ENCODE data around the gene GPX1. TPM values are rescaled to one million over a fixed set of nuclear protein-coding genes. Genes with fewer than 3 reads are reported as not detected.

The GPX1 gene
- total and polyA plus RNA-seq, 3 donors from 2014 or later, result 123 to 207 (median 129) TPM

DNA sequence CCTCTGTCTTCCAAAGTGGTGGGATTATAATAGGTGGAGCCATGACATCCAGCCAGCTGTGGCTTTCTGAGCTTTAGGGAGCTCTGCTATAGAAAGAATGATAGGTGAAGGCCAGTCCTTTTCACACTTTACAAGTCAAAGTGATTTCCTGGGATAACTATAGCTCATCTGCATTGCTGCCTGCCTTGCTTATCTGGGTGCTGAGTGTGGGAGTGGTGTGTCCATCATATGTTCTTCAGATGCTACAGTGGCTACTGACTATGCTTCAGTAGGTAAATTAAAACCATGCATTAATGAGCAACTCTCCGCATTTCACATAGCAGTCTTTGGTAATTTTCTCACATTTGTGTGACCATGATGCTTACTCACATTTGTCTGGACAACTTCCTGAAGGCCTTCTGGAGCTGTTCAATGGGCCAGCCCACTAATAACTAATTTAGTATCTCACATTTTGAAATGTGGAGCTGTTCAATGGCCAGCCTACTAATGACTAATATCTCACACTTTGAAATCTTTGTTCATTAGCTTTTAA, 30.2 kb upstream of the GPX1 start:
- WGBS, 2 donors, result 83 to 100% methylated on average over 1 of the region's 1 CpG
- intact Hi-C loops (cut with DNase I; ENCODE audit: low total_unique reads), result no loop called here
- no peak for TF ChIP-seq POLR2A (IDR thresholded peaks at IDR 0.05)
- no peak for TF ChIP-seq CTCF (IDR thresholded peaks at IDR 0.05)
- Histone ChIP-seq H3K36me3 (ENCODE audit: low read depth, missing control alignments) (no peaks in the 10 kb centered on the region), H3K9me3 (no peaks in the 10 kb centered on the region), H3K4me1 (peaks cover 3% of the 10 kb centered on the region), H3K4me3 (no peak overlapping the region), H3K27me3 (no peaks in the 10 kb centered on the region), H3K27ac (no peak overlapping the region)
- no peak for DNase-seq

DNA sequence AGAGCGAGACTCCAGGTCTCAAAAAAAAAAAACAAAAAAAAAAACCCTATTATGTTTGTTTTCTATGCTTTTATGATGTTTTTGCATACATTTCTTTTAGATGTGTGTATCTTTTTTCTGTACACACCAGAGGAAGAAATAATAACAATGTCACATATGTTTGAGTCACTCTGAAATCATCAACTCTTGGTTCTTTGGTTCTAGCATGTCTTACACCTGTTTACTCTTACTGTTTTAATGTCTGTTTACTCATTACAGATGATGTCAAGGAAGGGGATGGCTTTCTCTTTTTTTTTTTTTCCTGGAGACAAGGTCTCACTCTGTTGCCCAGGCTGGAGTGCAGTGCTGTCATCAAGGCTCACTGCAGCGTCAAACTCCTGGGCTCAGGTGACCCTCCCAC, 29.6 kb upstream of the GPX1 start:
- Histone ChIP-seq H3K27me3 (no peaks in the 10 kb centered on the region), H3K4me1 (peaks cover 3% of the 10 kb centered on the region), H3K27ac (no peak overlapping the region), H3K9me3 (no peaks in the 10 kb centered on the region), H3K4me3 (no peak overlapping the region), H3K36me3 (ENCODE audit: low read depth, missing control alignments) (no peaks in the 10 kb centered on the region)
- DNase-seq, result no peak
- 86 to 92% methylated on average over 2 of the region's 2 CpGs for WGBS, 2 donors
- intact Hi-C loops (cut with DNase I; ENCODE audit: low total_unique reads), result no loop called here
- no peak for TF ChIP-seq POLR2A (IDR thresholded peaks at IDR 0.05)
- TF ChIP-seq CTCF (IDR thresholded peaks at IDR 0.05), result no peak

DNA sequence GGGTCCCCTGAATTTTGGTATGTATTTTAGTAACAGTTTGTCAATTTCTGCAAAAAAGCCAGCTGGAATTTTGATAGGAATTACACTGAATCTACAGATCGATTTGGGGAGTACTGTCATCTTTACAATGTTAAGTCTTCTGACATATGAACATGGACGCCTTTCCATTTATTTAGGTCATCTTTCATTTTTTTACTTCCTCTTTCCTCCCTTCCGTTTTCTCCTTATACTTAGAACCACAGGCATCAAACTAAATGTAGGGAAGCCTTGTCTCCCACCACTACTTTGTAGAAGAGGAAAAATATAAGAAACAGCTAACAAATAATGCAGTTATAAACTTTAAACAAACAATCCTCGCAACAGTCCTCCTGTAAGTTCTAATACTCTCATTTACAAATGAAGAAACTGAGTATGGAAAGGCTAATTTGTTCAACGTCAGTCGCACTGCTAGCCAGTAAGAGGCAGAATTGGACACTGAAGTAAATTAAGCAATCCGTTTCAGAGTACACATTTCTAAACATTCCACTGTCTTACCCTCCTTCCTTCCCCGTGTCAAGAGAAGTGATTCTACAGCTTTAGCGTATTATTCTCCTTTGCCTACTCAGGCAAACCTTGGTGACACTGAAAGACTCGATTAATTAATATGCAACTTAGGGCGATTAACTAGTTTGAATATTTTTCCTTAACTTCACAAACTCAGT, 28.1 kb upstream of the GPX1 start:
- Histone ChIP-seq H3K4me1 (peaks cover 3% of the 10 kb centered on the region), H3K36me3 (ENCODE audit: low read depth, missing control alignments) (no peaks in the 10 kb centered on the region), H3K9me3 (no peaks in the 10 kb centered on the region), H3K27me3 (no peaks in the 10 kb centered on the region), H3K4me3 (no peak overlapping the region), H3K27ac (no peak overlapping the region)
- intact Hi-C loops (cut with DNase I; ENCODE audit: low total_unique reads), result no loop called here
- 81 to 84% methylated on average over 11 of the region's 11 CpGs for WGBS, 2 donors
- TF ChIP-seq CTCF (IDR thresholded peaks at IDR 0.05) (no peak), POLR2A (IDR thresholded peaks at IDR 0.05) (no peak)
- no peak for DNase-seq

- H3K36me3 ChIP-seq (ENCODE audit: low read depth, missing control alignments), result no peaks in the 10 kb centered on the region
- no peak for DNase-seq
- H3K27ac ChIP-seq, result no peak overlapping the region
- H3K4me1 ChIP-seq, result peaks cover 3% of the 10 kb centered on the region
- H3K9me3 ChIP-seq, result no peaks in the 10 kb centered on the region
- H3K4me3 ChIP-seq, result no peak overlapping the region
- TF ChIP-seq CTCF (IDR thresholded peaks at IDR 0.05) (no peak), POLR2A (IDR thresholded peaks at IDR 0.05) (no peak)
- intact Hi-C loops (cut with DNase I; ENCODE audit: low total_unique reads), result no loop called here
- WGBS, 2 donors, result 79 to 92% methylated on average over 1 of the region's 1 CpG
- H3K27me3 ChIP-seq, result no peaks in the 10 kb centered on the region
These were observed 27.5 kb upstream of the GPX1 start for GRCh38 chr3:49385617-49386016.

- intact Hi-C loops (cut with DNase I; ENCODE audit: low total_unique reads), result no loop called here
- Histone ChIP-seq H3K9me3 (no peaks in the 10 kb centered on the region), H3K4me1 (peaks cover 6% of the 10 kb centered on the region), H3K36me3 (ENCODE audit: low read depth, missing control alignments) (no peaks in the 10 kb centered on the region), H3K27me3 (no peaks in the 10 kb centered on the region), H3K27ac (no peak overlapping the region), H3K4me3 (no peak overlapping the region)
- WGBS, 2 donors, result 64 to 70% methylated on average over 5 of the region's 5 CpGs
- TF ChIP-seq POLR2A (IDR thresholded peaks at IDR 0.05) (no peak), CTCF (IDR thresholded peaks at IDR 0.05) (no peak)
- no peak for DNase-seq
These were observed 25.2 kb upstream of the GPX1 start for GRCh38 chr3:49383387-49383786.

Data from testis (tissue), 3 donors.